ENCODE results near the gene QRFP. TPM values are rescaled to one million over a fixed set of nuclear protein-coding genes. Genes with fewer than 3 reads are reported as not detected.
"Not testable (repeated sequence)": the region's sequence is repeated elsewhere in the genome, so short reads cannot be mapped to it uniquely, and the experiment has no call there.

Gene QRFP
- total and polyA plus RNA-seq, 2 donors (not counting 1 experiment from before 2014, with no cell fraction given) = not detected

DNA sequence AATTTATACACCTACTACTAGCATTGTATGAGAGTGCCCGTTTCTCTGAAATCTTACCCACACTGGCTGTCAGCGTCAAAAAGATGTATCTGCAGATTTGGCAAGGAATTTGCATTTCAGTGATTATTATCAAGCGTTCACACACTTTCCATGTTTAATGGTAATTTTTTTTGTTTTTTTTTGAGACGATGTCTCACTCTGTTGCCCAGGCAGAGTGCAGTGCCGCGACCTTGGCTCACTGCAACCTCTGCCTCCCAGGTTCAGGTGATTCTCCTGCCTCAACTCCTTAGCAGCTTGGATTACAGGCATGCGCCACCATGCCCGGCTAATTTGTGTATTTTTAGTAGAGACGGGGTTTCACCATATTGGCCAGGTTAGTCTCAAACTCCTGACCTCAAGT, 47.3 kb downstream of the QRFP start:
- Histone ChIP-seq H3K9me3 (ENCODE audit: control insufficient read depth, insufficient read depth, low read depth, low read length) (no peaks in the 10 kb centered on the region), H3K36me3 (ENCODE audit: control insufficient read depth, insufficient read depth, low read length) (peaks cover 2% of the 10 kb centered on the region), H2AFZ (ENCODE audit: low read length) (no peak overlapping the region), H3K9ac (ENCODE audit: insufficient read depth, low read length) (no peak overlapping the region), H3K27ac (ENCODE audit: insufficient read depth, low read length) (no peak overlapping the region), H3K4me3 (replicated peaks in 1 of 4; ENCODE audit: control extremely low read depth in 1 of 4, insufficient read depth in 1 of 4, low read depth in 3 of 4, low read length in 4 of 4) (no peak overlapping the region), H3K79me2 (ENCODE audit: control insufficient read depth, insufficient read depth, low read length) (peaks cover 71% of the 10 kb centered on the region), H3K27me3 (ENCODE audit: control insufficient read depth, insufficient read depth, low read length) (no peaks in the 10 kb centered on the region), H4K20me1 (ENCODE audit: control insufficient read depth, extremely low read depth, insufficient read depth, low read length) (no peaks in the 10 kb centered on the region), H3K4me1 (ENCODE audit: control insufficient read depth, extremely low read depth, insufficient read depth, low read length) (peaks cover 25% of the 10 kb centered on the region), H3K4me2 (ENCODE audit: extremely low read depth, insufficient read depth, low read length) (no peak overlapping the region)
- TF ChIP-seq, protein P1, sequence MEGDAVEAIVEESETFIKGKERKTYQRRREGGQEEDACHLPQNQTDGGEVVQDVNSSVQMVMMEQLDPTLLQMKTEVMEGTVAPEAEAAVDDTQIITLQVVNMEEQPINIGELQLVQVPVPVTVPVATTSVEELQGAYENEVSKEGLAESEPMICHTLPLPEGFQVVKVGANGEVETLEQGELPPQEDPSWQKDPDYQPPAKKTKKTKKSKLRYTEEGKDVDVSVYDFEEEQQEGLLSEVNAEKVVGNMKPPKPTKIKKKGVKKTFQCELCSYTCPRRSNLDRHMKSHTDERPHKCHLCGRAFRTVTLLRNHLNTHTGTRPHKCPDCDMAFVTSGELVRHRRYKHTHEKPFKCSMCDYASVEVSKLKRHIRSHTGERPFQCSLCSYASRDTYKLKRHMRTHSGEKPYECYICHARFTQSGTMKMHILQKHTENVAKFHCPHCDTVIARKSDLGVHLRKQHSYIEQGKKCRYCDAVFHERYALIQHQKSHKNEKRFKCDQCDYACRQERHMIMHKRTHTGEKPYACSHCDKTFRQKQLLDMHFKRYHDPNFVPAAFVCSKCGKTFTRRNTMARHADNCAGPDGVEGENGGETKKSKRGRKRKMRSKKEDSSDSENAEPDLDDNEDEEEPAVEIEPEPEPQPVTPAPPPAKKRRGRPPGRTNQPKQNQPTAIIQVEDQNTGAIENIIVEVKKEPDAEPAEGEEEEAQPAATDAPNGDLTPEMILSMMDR (conservative IDR thresholded peaks at IDR 0.05 in 1 of 2, IDR thresholded peaks at IDR 0.05 in 1 of 2; ENCODE audit: low read depth in 1 of 2, low read length in 2 of 2) = no peak
- TF ChIP-seq EZH2 (IDR thresholded peaks at IDR 0.05; ENCODE audit: low read length, missing control alignments) = no peak
- no peak for DNase-seq (ENCODE audit: low read depth in 2 of 2)

DNA sequence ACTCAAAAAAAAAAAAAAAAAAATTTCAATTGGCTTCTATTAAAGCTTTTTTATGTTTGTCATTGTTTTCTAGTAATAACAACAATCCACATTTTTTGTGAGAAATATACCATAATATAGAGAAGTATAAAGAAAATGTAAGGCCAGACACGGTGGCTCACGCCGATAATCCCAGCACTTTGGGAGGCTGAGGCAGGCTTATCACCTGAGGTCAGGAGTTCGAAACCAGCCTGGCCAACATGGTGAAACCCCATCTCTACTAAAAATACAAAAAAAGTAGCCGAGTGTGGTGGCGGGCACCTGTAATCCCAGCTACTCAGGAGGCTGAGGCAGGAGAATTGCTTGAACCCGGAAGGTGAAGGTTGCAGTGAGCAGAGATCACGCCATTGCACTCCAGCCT, 48.1 kb downstream of the QRFP start:
- Histone ChIP-seq H3K4me2 (ENCODE audit: extremely low read depth, insufficient read depth, low read length) (peak overlapping the region; percentile 58), H3K27ac (ENCODE audit: insufficient read depth, low read length) (peak overlapping the region; percentile 99), H3K79me2 (ENCODE audit: control insufficient read depth, insufficient read depth, low read length) (peaks cover 71% of the 10 kb centered on the region), H3K4me1 (ENCODE audit: control insufficient read depth, extremely low read depth, insufficient read depth, low read length) (peaks cover 33% of the 10 kb centered on the region)
- not testable (repeated sequence) for H3K36me3 ChIP-seq (ENCODE audit: control insufficient read depth, insufficient read depth, low read length); H3K4me3 ChIP-seq (replicated peaks in 1 of 4; ENCODE audit: control extremely low read depth in 1 of 4, insufficient read depth in 1 of 4, low read depth in 3 of 4, low read length in 4 of 4); H3K9me3 ChIP-seq (ENCODE audit: control insufficient read depth, insufficient read depth, low read depth, low read length); H4K20me1 ChIP-seq (ENCODE audit: control insufficient read depth, extremely low read depth, insufficient read depth, low read length); DNase-seq (ENCODE audit: low read depth in 2 of 2); H2AFZ ChIP-seq (ENCODE audit: low read length); H3K9ac ChIP-seq (ENCODE audit: insufficient read depth, low read length); H3K27me3 ChIP-seq (ENCODE audit: control insufficient read depth, insufficient read depth, low read length)

DNA sequence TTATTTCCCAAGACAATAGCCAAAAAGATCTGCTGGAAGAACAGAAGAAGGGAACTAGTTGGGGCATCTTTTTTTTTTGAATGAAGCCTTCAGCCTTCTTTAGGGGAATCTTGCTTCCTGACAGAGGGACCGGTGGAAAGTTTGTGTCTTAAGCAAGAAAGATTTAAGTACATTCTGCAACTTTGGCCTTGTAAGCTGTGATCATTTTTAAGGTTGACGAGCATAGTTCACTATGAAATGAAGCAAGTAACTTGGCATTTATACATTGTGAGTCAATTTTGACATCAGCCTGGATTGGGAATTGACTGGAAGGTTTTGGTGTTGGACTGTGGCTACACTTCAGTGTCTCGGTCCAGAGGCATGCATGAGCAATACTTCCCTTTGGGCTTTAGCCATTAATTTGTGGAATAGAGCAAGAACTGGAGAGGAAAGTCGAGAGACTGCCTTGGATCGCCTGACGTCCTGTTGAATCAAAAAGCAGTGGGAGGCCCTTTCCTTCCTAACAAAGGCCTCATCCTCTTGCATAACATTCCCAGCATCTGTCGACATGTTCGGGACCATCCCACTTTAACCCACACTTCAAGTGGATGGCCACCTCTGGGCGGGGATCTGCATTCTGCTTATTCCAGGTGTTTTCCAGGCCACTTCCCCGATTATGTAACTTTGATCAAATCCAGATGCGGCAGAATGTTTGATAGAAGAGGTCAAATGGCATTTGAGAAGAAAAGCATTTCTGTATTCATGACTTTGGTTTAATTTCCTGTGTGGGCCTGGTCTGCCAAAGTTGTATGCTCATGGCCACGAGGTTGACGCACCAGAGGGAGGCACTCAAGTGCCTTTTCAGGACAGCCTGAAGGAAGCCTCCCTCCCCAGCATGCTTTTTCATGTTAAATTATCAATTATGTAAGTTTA, 49.0 kb downstream of the QRFP start:
- no peaks in the 10 kb centered on the region for H3K27me3 ChIP-seq (ENCODE audit: control insufficient read depth, insufficient read depth, low read length)
- peaks cover 2% of the 10 kb centered on the region for H3K36me3 ChIP-seq (ENCODE audit: control insufficient read depth, insufficient read depth, low read length)
- H3K9ac ChIP-seq (ENCODE audit: insufficient read depth, low read length) = peak overlapping the region; percentile 73
- H2AFZ ChIP-seq (ENCODE audit: low read length) = no peak overlapping the region
- H3K4me3 ChIP-seq (replicated peaks in 1 of 4; ENCODE audit: control extremely low read depth in 1 of 4, insufficient read depth in 1 of 4, low read depth in 3 of 4, low read length in 4 of 4) = peak overlapping the region in 2 of 4 experiments; percentile 45 to 51
- peaks cover 71% of the 10 kb centered on the region for H3K79me2 ChIP-seq (ENCODE audit: control insufficient read depth, insufficient read depth, low read length)
- H4K20me1 ChIP-seq (ENCODE audit: control insufficient read depth, extremely low read depth, insufficient read depth, low read length) = no peaks in the 10 kb centered on the region
- H3K4me2 ChIP-seq (ENCODE audit: extremely low read depth, insufficient read depth, low read length) = peak overlapping the region; percentile 85
- peak; percentile 100 for DNase-seq (ENCODE audit: low read depth in 2 of 2)
- H3K9me3 ChIP-seq (ENCODE audit: control insufficient read depth, insufficient read depth, low read depth, low read length) = no peaks in the 10 kb centered on the region
- H3K4me1 ChIP-seq (ENCODE audit: control insufficient read depth, extremely low read depth, insufficient read depth, low read length) = peaks cover 41% of the 10 kb centered on the region
- H3K27ac ChIP-seq (ENCODE audit: insufficient read depth, low read length) = peak overlapping the region; percentile 99
- TF ChIP-seq EZH2 (IDR thresholded peaks at IDR 0.05; ENCODE audit: low read length, missing control alignments) = no peak
- TF ChIP-seq, protein P1 (conservative IDR thresholded peaks at IDR 0.05 in 1 of 2, IDR thresholded peaks at IDR 0.05 in 1 of 2; ENCODE audit: low read depth in 1 of 2, low read length in 2 of 2) = peak; percentile 23 to 33

All from fibroblast of lung (primary cell).